PC-9 (cell line): ENCODE results near the gene GRIA1.

Source experiments
- CTCF ChIP-seq: fragments of 200-600 bp; sonication (generic); conservative IDR thresholded peaks from 2 replicates; pipeline ENCODE4 v1.6.1; 2017; ENCODE audit warnings: mixed run types, antibody characterized with exemption, mild to moderate bottlenecking, moderate library complexity
- EZH2 ChIP-seq: fragments of 200-600 bp; sonication (generic); IDR thresholded peaks from 2 replicates; pipeline ENCODE4 v1.8.0; 2017; ENCODE audit warnings: antibody characterized with exemption, low read depth

GRCh38 chr5:153447534-153447933 lies 42.9 kb upstream of the GRIA1 start:
- TF ChIP-seq CTCF (no peak), EZH2 (no peak)
